HepG2 (cell line): ENCODE data around the gene ZNF77. TPM values are rescaled to one million over a fixed set of nuclear protein-coding genes. Genes with fewer than 3 reads are reported as not detected.
"Not testable (repeated sequence)": the region's sequence is repeated elsewhere in the genome, so short reads cannot be mapped to it uniquely, and the experiment has no call there.

Source experiments
- ATAC-seq: fragments of 200-7000 bp; cut with Tn5 transposase; 3 replicates; pipeline ENCODE4 v1.9.1; 2020; ENCODE audit warnings: mild to moderate bottlenecking, moderate library complexity
- BruUV-seq: library from RNA; stranded (reverse); fragments of 400-500 nt; replicated peaks from 2 replicates; lab custom pipeline; 2021; lab: Mats Ljungman, UMichigan
- CTCF ChIA-PET: fragments of 300-600 bp; formaldehyde crosslinking; extraction: SDS; loops from one replicate; lab custom pipeline; 2021; ENCODE audit warnings: low total read pairs, inconsistent platforms, low intra/inter-chr PET ratio; lab: Yijun Ruan, JAX
- POLR2A ChIA-PET: fragments of 350-600 bp; sonication (Branson Sonifier 250); formaldehyde crosslinking; loops from one replicate; lab custom pipeline; 2020; ENCODE audit warnings: antibody characterized with exemption, inconsistent platforms; lab: Yijun Ruan, JAX
- DNase-seq: peaks from one replicate; pipeline ENCODE4 v3.0.0-alpha.2; 2015; ENCODE audit warnings: low spot score
- FAIRE-seq: peaks from 3 replicates; lab custom pipeline; 2011; peaks lifted over from hg19 to GRCh38; lab: Jason Lieb, UNC
- H2AFZ ChIP-seq: one replicate; pipeline ENCODE4 v1.6.1; 2011; ENCODE audit warnings: low read length, inconsistent platforms
- H3K27ac ChIP-seq: fragments of 300-600 bp; 3 replicates; pipeline ENCODE4 v1.8.0; 2011; ENCODE audit warnings: mixed run types, mild to moderate bottlenecking, mixed read lengths, low read length, inconsistent platforms; ENCODE audit not compliant: insufficient read depth; ENCODE audit errors: extremely low read length
- H3K27me3 ChIP-seq, 2 experiments: fragments of 200-600 bp in 1 of 2; 2 replicates in 1 of 2; 3 replicates in 1 of 2; pipeline versions ENCODE4 v1.6.0 to v1.8.0; 2011; ENCODE audit warnings: low read length in 2 of 2, mild to moderate bottlenecking in 2 of 2, moderate library complexity in 2 of 2, inconsistent platforms in 1 of 2; ENCODE audit not compliant: insufficient read depth in 2 of 2, control insufficient read depth in 1 of 2
- H3K36me3 ChIP-seq, 2 experiments: fragments of 200-600 bp in 1 of 2; replicated peaks in 1 of 2; 2 replicates in 1 of 2; 3 replicates in 1 of 2; pipeline versions ENCODE4 v1.5.1 to v1.8.0; 2011; ENCODE audit warnings: low read length in 2 of 2, inconsistent platforms in 1 of 2; ENCODE audit not compliant: insufficient read depth in 2 of 2, control insufficient read depth in 1 of 2
- H3K4me1 ChIP-seq: 2 replicates; pipeline ENCODE4 v1.5.1; 2012; ENCODE audit warnings: low read length, inconsistent platforms; ENCODE audit not compliant: insufficient read depth
- H3K4me2 ChIP-seq: 2 replicates; pipeline ENCODE4 v1.6.0; 2011; ENCODE audit warnings: low read depth, low read length, inconsistent platforms
- H3K4me3 ChIP-seq, 3 experiments: fragments of 200-600 bp in 1 of 3; sonication (generic), shearing (Covaris generic) in 1 of 3; replicated peaks in 1 of 3; 2 replicates each; pipeline ENCODE4 v1.5.1; 2011 to 2016; ENCODE audit warnings: low read length in 3 of 3, inconsistent platforms in 2 of 3, low read depth in 2 of 3, mild to moderate bottlenecking in 2 of 3, control low read depth in 1 of 3, mixed read lengths in 1 of 3; ENCODE audit not compliant: insufficient read depth in 1 of 3
- H3K79me2 ChIP-seq: one replicate; pipeline ENCODE4 v1.6.1; 2011; ENCODE audit warnings: low read length, inconsistent platforms; ENCODE audit not compliant: insufficient read depth
- H3K9ac ChIP-seq: 2 replicates; pipeline ENCODE4 v1.6.0; 2011; ENCODE audit warnings: mild to moderate bottlenecking, low read depth, low read length, inconsistent platforms; ENCODE audit not compliant: insufficient read depth
- H3K9me3 ChIP-seq: 2 replicates; pipeline ENCODE4 v1.5.1; 2012; ENCODE audit warnings: mild to moderate bottlenecking, low read length
- H4K20me1 ChIP-seq: 2 replicates; pipeline ENCODE4 v1.6.0; 2011; ENCODE audit warnings: inconsistent platforms, mild to moderate bottlenecking, low read length, moderate library complexity; ENCODE audit not compliant: insufficient read depth
- RFX3 ChIP-seq: IDR thresholded peaks from 2 replicates; pipeline ENCODE4 v1.6.1; 2016; ENCODE audit warnings: missing biosample characterization, missing genetic modification reagents
- WGBS: methylation state at CpG from one replicate; pipeline ENCODE4 v1.1.6; 2017; ENCODE audit warnings: low lambda C conversion rate; 5-methylcytosine and 5-hydroxymethylcytosine counted together
- in situ Hi-C: cut with HindIII; loops from 2 replicates; pipeline ENCODE4 v1.10.0; 2017; ENCODE audit warnings: low pct_unique_long_range_greater_than_20kb; ENCODE audit not compliant: extremely low pct_ligation_motif_present
- intact Hi-C: fragments of 100-400 bp; cut with micrococcal nuclease; formaldehyde crosslinking; loops from one replicate; pipeline ENCODE4 v1.10.0; 2022; ENCODE audit not compliant: unreplicated experiment
- polyA plus RNA-seq, 8 experiments: library from polyadenylated mRNA; depleted of rRNA in 3 of 8; stranded (reverse) in 7 of 8; unstranded in 1 of 8; fragments of >200 nt; fragmentation: Illumina TruSeq in 4 of 8; extraction: Trizol in 4 of 8; gene quantifications; 2 replicates each; pipeline versions ENCODE4 v1.2.1 to v1.2.3, GENCODE V29; 2011 to 2016; ENCODE audit warnings: low read depth in 4 of 8, missing spikeins in 1 of 8, mixed read lengths in 1 of 8; ENCODE audit not compliant: insufficient read depth in 1 of 8
- total RNA-seq, 5 experiments: library from RNA; depleted of rRNA; stranded (reverse); fragments of >200 nt; fragmentation: Illumina TruSeq; extraction: Trizol; gene quantifications; 2 replicates each; pipeline ENCODE4 v1.2.3, GENCODE V29; 2016; ENCODE audit warnings: low read depth in 1 of 5

ZNF77 gene
- total and polyA plus RNA-seq, 2 of the 13 experiments (the other 11 are each of a cell fraction or from before 2014, with no cell fraction given) = 7.1 to 11.5 TPM

DNA sequence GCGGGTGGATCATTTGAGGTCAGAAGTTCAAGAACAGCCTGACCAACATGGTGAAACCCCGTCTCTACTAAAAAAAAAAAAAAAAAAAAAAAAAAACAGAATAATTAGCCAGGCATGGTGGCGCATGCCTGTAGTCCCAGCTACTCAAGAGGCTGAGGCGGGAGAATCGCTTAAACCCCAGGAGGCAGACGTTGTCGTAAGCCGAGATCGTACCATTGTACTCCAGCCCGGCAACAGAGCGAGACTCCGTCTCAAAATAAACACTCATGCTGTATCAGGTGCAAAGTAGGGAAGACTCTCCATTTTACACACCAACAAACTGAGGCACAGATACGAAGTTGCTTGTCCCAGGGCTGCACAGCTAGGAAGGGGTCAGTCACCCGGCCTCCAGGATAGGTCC, 48.2 kb upstream of the ZNF77 start:
- no peak overlapping the region for H2AFZ ChIP-seq
- intact Hi-C loops = no loop called here
- no peak for FAIRE-seq
- no peak for TF ChIP-seq RFX3
- ATAC-seq = no peak
- no peaks in the 10 kb centered on the region for H4K20me1 ChIP-seq
- WGBS = 35% methylated on average over 13 of the region's 14 CpGs
- H3K4me2 ChIP-seq = no peak overlapping the region
- H3K27ac ChIP-seq = no peak overlapping the region
- DNase-seq = no peak
- H3K9ac ChIP-seq = no peak overlapping the region
- H3K79me2 ChIP-seq = no peaks in the 10 kb centered on the region
- no peaks in the 10 kb centered on the region for H3K36me3 ChIP-seq
- H3K4me3 ChIP-seq = no peak overlapping the region
- ChIA-PET POLR2A (no interaction called here), CTCF (no interaction called here)
- peaks cover 1 to 31% of the 10 kb centered on the region in 2 experiments; a peak in 3 of 5 replicates for H3K27me3 ChIP-seq
- peaks cover 1% of the 10 kb centered on the region for H3K4me1 ChIP-seq
- in situ Hi-C loops = no loop called here
- no TSS peak for BruUV-seq
- H3K9me3 ChIP-seq = no peaks in the 10 kb centered on the region

DNA sequence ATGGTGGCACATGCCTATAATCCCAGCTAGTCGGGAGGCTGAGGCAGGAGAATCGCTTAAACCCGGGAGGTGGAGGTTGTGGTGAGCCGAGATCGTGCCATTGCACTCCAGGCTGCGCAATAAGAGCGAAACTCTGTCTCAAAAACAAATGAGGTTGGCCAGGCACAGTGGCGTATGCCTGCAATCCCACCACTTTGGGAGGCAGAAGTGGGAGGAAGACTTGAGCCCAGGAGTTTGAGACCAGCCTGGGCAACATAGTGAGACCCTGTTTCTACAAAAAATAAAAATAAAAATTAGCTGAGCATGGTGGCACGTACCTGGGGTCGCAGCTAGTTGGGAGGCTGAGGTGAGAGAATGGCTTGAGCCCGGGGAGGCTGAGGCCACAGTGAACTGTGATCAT, 47.6 kb upstream of the ZNF77 start:
- H3K9ac ChIP-seq = not testable (repeated sequence)
- 48% methylated on average over 11 of the region's 11 CpGs for WGBS

More for the DNA sequence above, 47.6 kb upstream of the ZNF77 start:
- H3K4me3 ChIP-seq, BruUV-seq, H3K4me2 ChIP-seq, H3K4me1 ChIP-seq, H3K36me3 ChIP-seq, H3K9me3 ChIP-seq, intact Hi-C loops, H3K79me2 ChIP-seq, DNase-seq, FAIRE-seq, CTCF ChIA-PET, H4K20me1 ChIP-seq, H3K27ac ChIP-seq, in situ Hi-C loops, H2AFZ ChIP-seq, POLR2A ChIA-PET, ATAC-seq: not testable (repeated sequence)
- peaks cover 1 to 37% of the 10 kb centered on the region in 2 experiments; a peak in 4 of 5 replicates for H3K27me3 ChIP-seq
